Measurements from ENCODE around the gene KLHDC7B. TPM values are rescaled to one million over a fixed set of nuclear protein-coding genes. Genes with fewer than 3 reads are reported as not detected.
A peak's percentile ranks its signal among the peaks of the same experiment; 100 is the strongest.

Gene KLHDC7B
- total RNA-seq, 2 donors from 2014 or later: 0.07 to 0.16 TPM

GRCh38 chr22:50560034-50560433, 14.3 kb downstream of the KLHDC7B start:
- Histone ChIP-seq H3K27ac (no peak overlapping the region), H3K9me3 (no peaks in the 10 kb centered on the region), H3K9ac (ENCODE audit: low read depth in 2 of 2, low read length in 2 of 2) (no peak overlapping the region), H3K27me3 (no peaks in the 10 kb centered on the region), H3K4me3 (no peak overlapping the region), H3K4me1 (peaks cover 6% of the 10 kb centered on the region), H3K36me3 (no peaks in the 10 kb centered on the region)
- intact Hi-C loops (cut with DNase I): loop anchor here (5.0 to 10.0 kb wide), 2 partner anchors 38 to 55 kb away; no protein-coding TSS in a partner anchor
- TF ChIP-seq CTCF (IDR thresholded peaks at IDR 0.05): no peak
- no peak for DNase-seq

- Histone ChIP-seq H3K27ac (no peak overlapping the region), H3K4me3 (no peak overlapping the region), H3K27me3 (no peaks in the 10 kb centered on the region), H3K9me3 (no peaks in the 10 kb centered on the region), H3K4me1 (peaks cover 6% of the 10 kb centered on the region), H3K36me3 (no peaks in the 10 kb centered on the region), H3K9ac (ENCODE audit: low read depth in 2 of 2, low read length in 2 of 2) (no peak overlapping the region)
- intact Hi-C loops (cut with DNase I): loop anchor here (5.0 to 10.0 kb wide), 2 partner anchors 39 to 53 kb away; no protein-coding TSS in a partner anchor
- no peak for DNase-seq
- no peak for TF ChIP-seq CTCF (IDR thresholded peaks at IDR 0.05)
These were observed 16.0 kb downstream of the KLHDC7B start for GRCh38 chr22:50561401-50562358.

- intact Hi-C loops (cut with DNase I): loop anchor here (5.0 to 10.0 kb wide), 2 partner anchors 40 to 52 kb away; no protein-coding TSS in a partner anchor
These were observed 17.1 kb downstream of the KLHDC7B start, which contains the start of gene SYCE3 for GRCh38 chr22:50562523-50563412. Gene SYCE3, minus strand, starts transcription at chr22:50562919. Its CDS starts 6,514 bp downstream, at chr22:50556405.

GRCh38 chr22:50563413-50564160, 17.9 kb downstream of the KLHDC7B start:
- no peak for DNase-seq
- H3K27me3 ChIP-seq: no peaks in the 10 kb centered on the region
- peak overlapping the region; percentile 72 to 99 for H3K9ac ChIP-seq (ENCODE audit: low read depth in 2 of 2, low read length in 2 of 2)
- H3K36me3 ChIP-seq: no peaks in the 10 kb centered on the region
- H3K4me1 ChIP-seq: peaks cover 6% of the 10 kb centered on the region
- peak overlapping the region; percentile 42 for H3K4me3 ChIP-seq
- H3K9me3 ChIP-seq: no peaks in the 10 kb centered on the region
- TF ChIP-seq CTCF (IDR thresholded peaks at IDR 0.05): no peak
- peak overlapping the region; percentile 73 for H3K27ac ChIP-seq
- intact Hi-C loops (cut with DNase I): loop anchor here (5.0 to 10.0 kb wide), 2 partner anchors 41 to 51 kb away; no protein-coding TSS in a partner anchor

More at GRCh38 chr22:50562523-50563412, 17.1 kb downstream of the KLHDC7B start, which contains the start of gene SYCE3:
- H3K4me1 ChIP-seq: peaks cover 6% of the 10 kb centered on the region
- no peaks in the 10 kb centered on the region for H3K36me3 ChIP-seq
- H3K27me3 ChIP-seq: no peaks in the 10 kb centered on the region
- H3K9ac ChIP-seq (ENCODE audit: low read depth in 2 of 2, low read length in 2 of 2): peak within 1 kb of the TSS; percentile 72 to 99
- peak within 1 kb of the TSS; percentile 42 for H3K4me3 ChIP-seq
- peak; percentile 99 for DNase-seq
- H3K27ac ChIP-seq: peak within 1 kb of the TSS; percentile 73
- peak; percentile 96 for TF ChIP-seq CTCF (IDR thresholded peaks at IDR 0.05)
- no peaks in the 10 kb centered on the region for H3K9me3 ChIP-seq
